ENCODE results near the gene NFATC1.

Gene NFATC1

GRCh38 chr18:79458917-79459803 lies 63.4 kb downstream of the NFATC1 start:
- DNase-seq = no peak

- DNase-seq = no peak
These were observed 64.3 kb downstream of the NFATC1 start for GRCh38 chr18:79459946-79460480.

DNA sequence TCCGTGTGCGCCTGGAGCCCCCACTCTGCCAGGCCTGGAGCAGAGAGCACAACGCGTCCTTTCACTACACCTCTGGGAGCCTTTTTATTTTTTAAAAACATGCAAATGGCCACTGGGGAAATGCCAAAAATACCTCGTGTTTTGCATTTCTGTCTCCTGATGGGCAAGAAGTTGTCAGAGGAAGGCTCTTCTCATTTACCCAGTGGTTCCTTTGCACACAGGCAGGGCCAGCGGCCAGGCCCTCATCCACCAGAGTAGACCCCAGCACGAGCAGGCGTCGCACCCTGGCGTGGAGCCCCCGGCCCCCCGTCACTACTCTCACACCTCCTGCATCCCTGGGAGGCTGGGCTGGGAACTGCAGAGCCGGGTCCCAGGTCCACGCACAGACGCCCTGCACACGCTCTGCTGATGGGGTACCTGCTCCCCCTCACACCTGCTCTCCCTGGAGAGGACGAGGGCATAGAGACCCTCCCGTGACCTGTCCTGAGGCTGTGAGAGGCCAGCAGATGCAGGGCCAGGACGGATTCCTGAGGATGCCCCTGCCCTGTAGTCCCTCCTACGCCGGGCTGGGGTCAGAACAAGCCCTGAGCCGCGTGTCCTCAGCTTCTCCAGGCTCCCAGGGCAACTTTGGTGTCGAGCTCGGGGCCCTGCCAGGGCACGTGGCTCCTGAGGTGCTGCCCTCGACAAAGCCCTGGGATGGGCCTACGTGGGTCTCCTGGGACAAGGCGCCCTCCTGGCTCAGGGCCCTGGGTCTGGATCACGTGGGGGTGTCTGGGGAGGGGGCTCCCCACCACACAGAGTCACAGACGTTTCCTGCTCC lies 65.0 kb downstream of the NFATC1 start:
- DNase-seq = no peak

DNA sequence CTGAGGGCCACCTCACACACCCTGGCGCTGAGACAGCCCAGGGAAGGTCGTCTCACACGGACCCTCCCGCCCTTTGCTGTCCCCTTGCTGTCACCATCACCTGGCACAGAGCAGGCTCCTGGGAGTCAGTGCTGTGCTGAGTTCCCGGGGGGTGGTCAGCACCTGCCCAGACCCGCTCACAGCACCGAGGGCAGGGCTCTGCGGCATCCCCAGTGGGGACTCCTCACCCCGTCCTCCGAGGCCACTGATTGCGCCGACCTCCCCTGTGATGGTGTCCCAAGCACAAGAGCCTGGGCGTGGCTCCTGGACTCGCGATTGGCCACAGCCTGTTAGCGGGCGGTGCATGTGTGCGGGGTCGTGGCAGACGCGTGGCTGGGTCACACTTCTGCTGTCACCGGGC lies 65.9 kb downstream of the NFATC1 start:
- DNase-seq = no peak

GRCh38 chr18:79463424-79463960 lies 67.8 kb downstream of the NFATC1 start:
- no peak for DNase-seq

GRCh38 chr18:79465392-79465991 lies 69.8 kb downstream of the NFATC1 start:
- peak; percentile 70 for DNase-seq

- no peak for DNase-seq
These were observed 70.9 kb downstream of the NFATC1 start for GRCh38 chr18:79466591-79466990.

DNA sequence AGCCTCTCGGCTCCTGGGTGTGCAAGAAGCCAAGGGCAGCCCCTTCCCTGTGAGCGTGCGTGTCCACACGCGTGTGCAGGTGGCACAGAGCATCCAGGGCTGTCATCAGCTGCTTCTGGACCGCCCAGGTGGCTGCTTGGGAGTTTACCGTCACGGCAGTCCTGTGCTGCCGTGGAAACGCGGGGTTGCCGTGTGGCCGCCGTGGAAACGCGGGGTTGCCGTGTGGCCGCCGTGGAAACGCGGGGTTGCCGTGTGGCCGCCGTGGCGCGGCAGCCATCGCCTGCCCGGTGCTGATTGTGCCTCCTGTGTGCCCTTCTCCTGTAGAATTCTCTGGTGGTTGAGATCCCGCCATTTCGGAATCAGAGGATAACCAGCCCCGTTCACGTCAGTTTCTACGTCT lies 71.4 kb downstream of the NFATC1 start:
- DNase-seq = no peak

GRCh38 chr18:79468119-79468789 lies 72.5 kb downstream of the NFATC1 start:
- DNase-seq = peak; percentile 60

GRCh38 chr18:79469309-79469708 lies 73.6 kb downstream of the NFATC1 start:
- DNase-seq = no peak

DNA sequence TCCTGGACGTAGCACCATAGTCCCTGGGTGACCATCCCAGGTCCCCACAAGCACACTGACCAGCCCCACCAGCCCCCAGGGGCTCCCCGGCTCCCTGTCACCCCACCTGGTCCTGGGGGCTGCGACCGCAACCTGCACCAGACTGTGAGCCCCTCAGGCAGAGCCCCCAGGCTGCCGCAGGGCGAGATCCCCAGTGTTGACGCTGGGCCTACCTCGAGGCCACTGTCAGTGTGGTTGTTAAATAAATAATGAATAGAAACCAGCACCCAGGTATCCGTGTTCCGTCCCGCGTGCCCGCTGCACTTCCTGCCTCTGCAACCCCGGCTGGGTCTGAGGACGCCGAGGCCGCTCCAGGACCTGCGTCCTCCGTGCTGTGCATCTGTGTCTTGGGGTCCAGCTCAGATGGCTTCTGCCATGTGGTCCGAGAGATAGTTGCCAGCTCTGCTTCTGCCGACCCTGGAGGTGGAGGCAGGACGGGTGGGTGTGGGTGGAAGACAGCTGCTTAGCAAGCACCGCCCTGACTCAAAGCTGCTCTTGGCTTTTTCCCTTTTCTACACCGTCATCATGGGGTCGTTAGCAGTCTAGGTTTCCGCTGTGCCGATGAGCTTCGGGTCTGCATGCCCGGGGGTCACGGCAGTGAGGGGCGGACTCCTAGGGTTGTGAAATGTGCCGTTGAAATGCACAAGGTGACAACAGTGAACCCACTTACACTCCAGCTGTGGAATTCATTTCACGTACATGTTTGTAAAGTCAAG lies 74.2 kb downstream of the NFATC1 start:
- DNase-seq = no peak

GRCh38 chr18:79470547-79470946 lies 74.8 kb downstream of the NFATC1 start:
- DNase-seq = no peak

- DNase-seq = peak; percentile 69
These were observed 75.3 kb downstream of the NFATC1 start for GRCh38 chr18:79471046-79471445.

- no peak for DNase-seq
These were observed 75.9 kb downstream of the NFATC1 start for GRCh38 chr18:79471597-79471996.

GRCh38 chr18:79472176-79472575 lies 76.4 kb downstream of the NFATC1 start:
- DNase-seq = no peak

DNA sequence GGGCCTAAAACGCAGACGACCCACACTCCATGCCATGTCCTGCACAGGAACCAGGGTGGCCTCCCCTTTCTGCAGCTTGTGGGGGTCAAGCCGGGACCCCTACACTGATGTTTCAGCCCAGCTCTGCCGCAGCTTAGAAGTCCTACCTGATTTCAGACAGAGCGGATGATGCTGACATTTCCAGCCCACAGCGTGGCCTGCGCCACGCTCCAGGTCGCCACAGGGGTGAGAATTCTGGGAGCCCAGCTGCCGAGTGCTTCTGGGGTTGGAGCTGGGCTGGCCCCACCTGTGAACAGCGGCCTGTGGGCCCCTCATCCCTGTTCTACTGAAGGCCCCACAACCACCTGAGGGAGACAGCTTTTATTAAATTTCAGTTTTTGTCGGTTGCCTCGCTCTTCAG lies 77.2 kb downstream of the NFATC1 start:
- DNase-seq = no peak

DNA sequence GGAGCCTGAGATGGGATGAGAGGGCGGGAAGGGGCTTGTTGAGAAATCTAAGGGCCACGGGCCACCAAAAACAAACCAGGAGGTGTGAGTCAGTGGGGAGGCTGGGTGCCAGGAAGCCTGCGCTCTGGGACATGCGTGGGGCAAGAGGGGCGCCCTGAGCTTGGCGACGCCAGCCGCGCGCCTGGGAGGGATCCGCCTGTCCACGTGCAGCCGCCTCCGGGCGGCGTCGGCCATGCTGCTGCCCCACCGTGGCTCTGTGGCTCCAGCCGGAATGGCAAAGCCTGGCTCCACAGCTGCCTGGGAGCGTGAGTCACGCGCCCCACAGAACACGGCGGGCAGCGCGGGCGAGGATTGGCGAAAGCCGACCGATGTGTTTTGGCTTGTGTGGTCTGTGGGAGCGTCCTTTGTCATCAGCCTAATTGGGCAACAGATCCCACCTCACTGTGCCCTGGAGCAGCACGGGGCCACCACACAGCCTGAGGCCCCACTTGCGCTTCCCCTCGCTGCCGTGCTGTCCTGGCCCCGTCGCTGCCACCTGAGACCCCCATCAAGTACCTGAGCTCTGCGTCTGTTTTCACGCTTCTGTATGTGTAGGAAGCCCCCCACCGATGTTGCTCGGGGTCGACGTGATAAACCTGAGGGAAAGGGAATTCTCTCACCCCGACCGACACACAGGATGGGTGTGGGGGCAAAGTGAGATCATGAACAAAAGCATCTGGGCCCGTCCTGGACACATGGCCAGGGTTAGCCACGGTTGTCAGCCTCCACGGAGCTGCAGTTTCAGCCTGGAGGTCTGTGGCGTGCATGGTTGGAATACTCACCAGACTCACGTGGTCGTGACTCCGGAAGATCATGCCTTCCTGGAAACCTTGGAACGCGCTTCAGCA lies 80.5 kb downstream of the NFATC1 start:
- DNase-seq = no peak

DNA sequence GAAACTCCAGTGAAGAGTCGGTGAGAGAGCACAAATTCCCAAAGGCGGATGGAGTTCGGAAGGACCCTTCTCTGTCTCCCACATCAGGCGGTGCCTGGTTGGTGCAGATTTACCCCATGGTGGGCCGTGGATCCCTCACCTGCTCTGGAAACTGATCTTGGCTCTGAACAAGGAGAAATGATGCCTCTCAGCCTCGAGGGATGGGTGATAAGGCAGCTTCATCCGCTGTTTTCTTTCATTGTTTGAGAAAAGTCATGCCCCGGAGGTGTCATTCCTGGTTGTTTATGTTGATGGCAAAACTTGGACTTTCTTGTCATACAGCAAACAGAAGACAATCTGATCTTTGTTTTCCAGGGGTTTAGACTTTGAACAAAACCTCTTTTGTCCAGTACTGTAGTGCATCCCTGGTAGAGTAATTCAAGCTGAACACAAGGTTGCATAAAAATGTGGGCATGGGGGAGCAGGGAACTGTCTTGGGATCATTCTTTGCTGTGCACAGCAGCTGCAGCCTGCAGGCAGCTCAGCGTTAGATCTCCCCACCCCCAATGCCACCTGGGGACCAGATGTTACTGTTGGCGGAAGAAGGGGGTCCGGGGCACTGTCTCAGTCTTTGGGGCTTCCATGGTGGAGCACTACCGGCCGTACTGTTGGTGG lies 81.3 kb downstream of the NFATC1 start:
- DNase-seq = peak; percentile 26

- DNase-seq = peak; percentile 12
These were observed 82.2 kb downstream of the NFATC1 start for GRCh38 chr18:79477711-79478483.

Data from right hindlimb (tissue), 1 donor.